ENCODE measurements around the gene LPCAT3.
"Not testable (repeated sequence)": the region's sequence is repeated elsewhere in the genome, so short reads cannot be mapped to it uniquely, and the experiment has no call there.

Gene LPCAT3

GRCh38 chr12:7018350-7019042 is at the start of gene LPCAT3:
TSS of gene LPCAT3 (minus strand) at chr12:7018476. CDS start at chr12:7018424, 52 bp downstream.
- DNase-seq (ENCODE audit: low read depth in 2 of 2) = peak; percentile 95

- DNase-seq (ENCODE audit: low read depth in 2 of 2) = no peak
Measured at GRCh38 chr12:7067096-7067495, 48.8 kb upstream of the LPCAT3 start.

- no peak for DNase-seq (ENCODE audit: low read depth in 2 of 2)
Measured at GRCh38 chr12:7066596-7066995, 48.3 kb upstream of the LPCAT3 start.

GRCh38 chr12:7065073-7065623 is 46.9 kb upstream of the LPCAT3 start:
- no peak for DNase-seq (ENCODE audit: low read depth in 2 of 2)

GRCh38 chr12:7064516-7064915 is 46.2 kb upstream of the LPCAT3 start:
- DNase-seq (ENCODE audit: low read depth in 2 of 2) = no peak

- no peak for DNase-seq (ENCODE audit: low read depth in 2 of 2)
Measured at GRCh38 chr12:7061596-7061995, 43.3 kb upstream of the LPCAT3 start.

- no peak for DNase-seq (ENCODE audit: low read depth in 2 of 2)
Measured at GRCh38 chr12:7061138-7061537, 42.9 kb upstream of the LPCAT3 start.

- no peak for DNase-seq (ENCODE audit: low read depth in 2 of 2)
Measured at GRCh38 chr12:7060353-7060954, 42.2 kb upstream of the LPCAT3 start, which contains the start of gene C1S. TSS of gene C1S (plus strand) at chr12:7060718. CDS start at chr12:7061913, 1,195 bp downstream.

GRCh38 chr12:7059780-7060179 is 41.5 kb upstream of the LPCAT3 start:
- DNase-seq (ENCODE audit: low read depth in 2 of 2) = no peak

- no peak for DNase-seq (ENCODE audit: low read depth in 2 of 2)
Measured at GRCh38 chr12:7058850-7059395, 40.6 kb upstream of the LPCAT3 start.

GRCh38 chr12:7058163-7058845 is 40.0 kb upstream of the LPCAT3 start:
- no peak for DNase-seq (ENCODE audit: low read depth in 2 of 2)

GRCh38 chr12:7055736-7056135 is 37.5 kb upstream of the LPCAT3 start:
- not testable (repeated sequence) for DNase-seq (ENCODE audit: low read depth in 2 of 2)

- no peak for DNase-seq (ENCODE audit: low read depth in 2 of 2)
Measured at GRCh38 chr12:7054925-7055324, 36.6 kb upstream of the LPCAT3 start.

- not testable (repeated sequence) for DNase-seq (ENCODE audit: low read depth in 2 of 2)
Measured at GRCh38 chr12:7049973-7050372, 31.7 kb upstream of the LPCAT3 start.

GRCh38 chr12:7049445-7049951 is 31.2 kb upstream of the LPCAT3 start:
- DNase-seq (ENCODE audit: low read depth in 2 of 2) = not testable (repeated sequence)

GRCh38 chr12:7047306-7047705 is 29.0 kb upstream of the LPCAT3 start:
- DNase-seq (ENCODE audit: low read depth in 2 of 2) = no peak

- DNase-seq (ENCODE audit: low read depth in 2 of 2) = no peak
Measured at GRCh38 chr12:7046383-7047105, 28.3 kb upstream of the LPCAT3 start.

GRCh38 chr12:7045913-7046312 is 27.6 kb upstream of the LPCAT3 start:
- DNase-seq (ENCODE audit: low read depth in 2 of 2) = no peak

GRCh38 chr12:7042842-7043241 is 24.6 kb upstream of the LPCAT3 start:
- no peak for DNase-seq (ENCODE audit: low read depth in 2 of 2)

- no peak for DNase-seq (ENCODE audit: low read depth in 2 of 2)
Measured at GRCh38 chr12:7039403-7039802, 21.1 kb upstream of the LPCAT3 start.

GRCh38 chr12:7038591-7038990 is 20.3 kb upstream of the LPCAT3 start:
- no peak for DNase-seq (ENCODE audit: low read depth in 2 of 2)
